Activated T-cell treated with anti-CD3 and anti-CD28 coated beads for 4 hours (primary cell): ENCODE data around the gene C19orf67.
"Not testable (repeated sequence)": the region's sequence is repeated elsewhere in the genome, so short reads cannot be mapped to it uniquely, and the experiment has no call there.

Experiments used
- DNase-seq: peaks from one replicate; pipeline ENCODE4 v3.0.0-alpha.2; 2020

Gene C19orf67

DNA sequence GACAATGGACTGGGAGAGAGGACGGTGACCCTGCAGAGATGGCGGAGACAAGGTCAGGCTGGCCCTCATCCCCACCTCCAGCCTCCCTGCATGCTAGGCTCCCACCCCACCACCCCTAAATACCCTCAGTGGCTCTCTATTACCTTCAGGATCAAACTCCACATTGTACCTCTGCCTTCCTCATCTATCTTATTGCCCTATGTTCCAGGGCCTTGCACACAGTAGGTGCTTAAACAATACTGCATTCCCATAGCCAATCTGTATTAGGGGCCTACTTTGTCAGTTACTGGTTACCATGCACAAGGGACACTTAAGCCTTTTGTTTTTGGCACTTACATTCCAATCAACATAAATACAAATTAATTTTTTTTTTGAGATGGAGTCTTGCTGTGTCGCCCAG lies 30.2 kb downstream of the C19orf67 start:
- DNase-seq: no peak

DNA sequence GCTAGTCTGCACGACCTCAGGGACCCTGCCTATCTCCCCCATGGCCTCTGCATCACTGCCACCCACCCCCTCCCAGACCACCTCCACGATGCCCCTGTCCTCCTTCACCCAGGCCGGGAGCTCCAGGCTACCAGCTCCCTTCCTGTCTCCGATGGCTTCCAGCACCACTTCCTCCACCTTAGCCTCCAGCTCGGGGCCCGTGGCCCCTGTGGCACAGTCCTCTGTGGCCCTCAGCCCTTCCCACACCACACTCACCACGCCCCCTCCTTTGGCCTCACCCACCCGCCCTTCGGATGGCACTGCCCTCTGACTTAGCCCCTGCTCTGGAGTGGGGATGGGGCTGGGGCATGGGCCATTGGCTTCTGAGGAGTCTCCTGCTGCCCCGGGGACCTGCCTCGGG lies 30.9 kb downstream of the C19orf67 start:
- no peak for DNase-seq

DNA sequence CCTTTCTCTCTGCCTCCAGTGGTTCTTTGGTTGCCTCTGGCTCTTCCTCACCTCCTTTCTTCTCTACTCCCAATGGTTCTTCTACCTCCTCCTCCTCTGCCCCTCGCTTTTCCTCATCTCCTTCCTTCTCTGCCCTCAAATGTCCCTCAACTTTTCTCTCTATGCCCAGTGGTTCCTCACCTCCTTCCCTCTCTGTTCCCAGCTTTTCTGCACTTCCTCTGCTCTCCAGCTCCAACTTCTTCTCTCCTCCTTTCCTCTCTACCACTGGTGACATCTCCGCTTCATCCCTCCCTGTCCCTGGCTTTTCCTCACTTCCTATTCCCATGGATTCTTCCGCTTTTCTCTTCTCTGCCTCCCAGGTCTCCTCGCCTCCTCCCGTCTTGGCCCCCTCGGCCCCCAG lies 31.5 kb downstream of the C19orf67 start:
- no peak for DNase-seq

DNA sequence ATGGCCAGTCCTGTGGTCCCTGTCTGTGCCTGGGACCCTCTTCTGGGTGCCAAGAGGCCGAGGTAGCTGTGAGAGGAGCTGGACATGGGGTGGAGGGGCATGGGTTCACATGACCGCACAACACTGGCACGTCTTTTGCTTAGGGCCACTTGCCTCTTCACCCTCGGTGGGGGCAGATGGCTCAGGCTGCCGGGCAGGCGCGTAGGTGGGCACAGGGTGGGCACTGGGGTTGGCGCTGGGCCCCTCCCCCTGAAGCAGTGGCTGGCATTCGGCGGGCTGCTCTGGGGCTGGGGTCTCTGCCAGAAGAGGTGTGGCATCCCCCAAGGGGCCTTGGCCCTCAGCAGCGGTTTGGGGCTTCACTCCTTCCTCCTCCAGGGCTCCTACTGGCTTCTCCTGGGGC lies 32.1 kb downstream of the C19orf67 start:
- no peak for DNase-seq

DNA sequence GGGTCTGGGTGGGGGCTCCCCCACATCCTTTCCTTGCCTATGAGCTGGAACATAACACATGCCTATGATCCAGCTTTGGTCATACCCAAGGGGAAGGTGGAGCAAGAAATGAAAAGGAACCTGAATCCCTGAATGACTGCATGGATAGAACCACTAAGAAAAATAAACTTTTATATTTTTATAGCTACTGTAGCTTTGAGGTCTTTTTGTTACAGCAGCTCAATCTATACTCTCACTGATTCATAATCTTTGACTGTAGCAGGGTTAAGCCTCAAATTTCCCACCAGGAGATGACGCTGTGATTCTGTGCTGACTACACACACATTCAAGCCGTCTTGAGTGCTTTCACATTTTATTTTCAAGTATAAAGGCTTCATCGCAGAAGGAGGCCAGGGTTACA lies 32.6 kb downstream of the C19orf67 start:
- no peak for DNase-seq

DNA sequence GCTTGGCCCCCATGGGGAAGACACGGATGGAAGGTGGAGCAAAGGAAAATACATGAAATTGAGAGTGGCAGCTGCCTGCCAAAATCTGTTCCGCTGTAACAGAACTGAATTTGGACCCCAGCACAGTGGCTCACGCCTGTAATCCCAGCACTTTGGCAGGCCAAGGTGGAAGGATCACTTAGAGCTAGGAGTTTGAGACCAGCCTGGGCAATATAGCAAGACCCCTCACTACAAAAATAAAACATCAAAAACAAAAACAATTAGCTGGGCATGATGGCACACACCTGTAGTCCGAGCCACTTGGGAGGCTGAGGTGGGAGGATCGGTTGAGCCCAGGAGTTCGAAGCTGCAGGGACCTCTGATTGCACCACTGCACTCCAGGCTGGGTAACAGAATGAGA lies 33.1 kb downstream of the C19orf67 start:
- DNase-seq: no peak

DNA sequence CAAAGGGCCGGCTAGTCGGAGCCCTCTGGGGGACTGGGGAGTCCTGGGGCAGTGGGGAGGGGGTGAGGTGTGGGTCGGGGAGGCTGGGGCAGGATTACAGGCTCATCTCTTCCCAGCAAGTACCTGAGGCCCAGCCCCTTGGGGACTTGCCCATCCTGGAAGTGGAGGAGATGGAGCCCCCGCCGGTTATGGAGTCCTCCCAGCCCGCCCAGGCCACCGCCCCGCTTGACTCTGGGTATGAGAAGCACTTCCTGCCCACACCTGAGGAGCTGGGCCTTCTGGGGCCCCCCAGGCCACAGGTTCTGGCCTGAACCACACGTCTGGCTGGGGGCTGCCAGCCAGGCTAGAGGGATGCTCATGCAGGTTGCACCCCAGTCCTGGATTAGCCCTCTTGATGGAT lies 33.6 kb downstream of the C19orf67 start:
- DNase-seq: no peak

DNA sequence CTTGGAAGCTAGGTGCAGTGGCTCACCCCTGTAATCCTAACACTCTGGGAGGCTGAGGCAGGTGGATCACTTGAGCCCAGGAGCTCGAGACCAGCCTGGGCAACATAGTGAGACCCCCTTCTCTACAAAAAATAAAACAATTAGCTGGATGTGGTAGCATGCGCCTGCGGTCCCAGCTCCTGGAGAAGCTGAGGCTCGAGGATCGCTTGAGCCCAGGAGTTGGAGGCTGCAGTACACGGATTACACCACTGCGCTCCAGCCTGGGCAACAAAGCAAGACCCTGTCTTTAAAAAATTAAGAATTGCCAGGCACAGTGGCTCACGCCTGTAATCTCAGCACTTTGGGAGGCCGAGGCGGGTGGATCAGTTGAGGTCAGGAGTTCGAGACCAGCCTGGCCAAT lies 34.6 kb downstream of the C19orf67 start:
- DNase-seq: not testable (repeated sequence)

DNA sequence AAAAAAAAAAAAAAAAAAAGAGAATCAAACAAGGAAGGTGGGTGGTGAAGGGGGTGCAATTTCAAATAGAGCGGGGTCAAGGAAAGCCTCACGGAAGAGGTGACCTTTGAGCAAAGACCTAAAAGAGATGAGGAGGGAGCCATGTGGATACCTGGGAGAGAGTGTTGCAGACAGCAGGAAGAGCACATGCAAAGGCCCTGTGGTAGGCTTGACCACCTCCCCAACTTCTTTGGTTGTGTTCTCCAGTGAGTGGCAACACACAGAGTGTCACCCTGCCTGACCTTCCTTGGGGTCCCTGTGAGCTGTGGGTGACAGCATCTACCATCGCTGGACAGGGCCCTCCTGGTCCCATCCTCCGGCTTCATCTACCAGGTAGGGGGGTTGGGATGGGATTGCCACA lies 35.1 kb downstream of the C19orf67 start:
- DNase-seq: no peak

DNA sequence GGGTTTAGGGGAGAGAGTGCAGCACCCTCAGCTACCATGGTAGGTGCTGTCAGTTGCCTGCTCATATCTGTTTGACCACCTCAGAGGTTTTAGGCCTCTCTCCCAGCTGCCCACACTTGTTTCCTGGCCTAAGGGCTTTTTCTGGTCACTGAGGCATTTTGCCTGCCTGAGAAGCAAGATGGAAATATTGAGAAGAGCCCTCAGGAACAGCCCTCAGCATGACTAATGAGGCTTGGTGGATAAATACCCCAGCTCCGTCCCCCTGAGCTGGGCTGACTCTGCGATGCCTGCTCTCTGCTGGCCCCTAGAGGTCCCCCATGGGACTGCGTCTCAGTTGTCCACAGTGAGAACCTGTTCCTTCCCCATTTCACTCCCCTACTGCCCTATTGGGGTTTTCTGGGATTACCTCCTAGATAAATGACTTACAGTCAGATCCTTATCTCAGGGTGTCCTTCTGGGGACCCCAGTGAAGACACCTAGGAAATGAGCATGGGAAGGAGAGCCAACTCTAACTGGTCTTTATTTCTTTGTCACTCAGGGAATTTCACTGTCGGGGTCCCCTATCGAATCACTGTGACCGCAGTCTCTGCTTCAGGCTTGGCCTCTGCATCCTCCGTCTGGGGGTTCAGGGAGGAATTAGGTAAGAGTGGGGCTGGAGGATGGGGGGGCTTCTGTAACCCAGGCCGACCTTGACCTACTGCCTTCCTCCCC lies 37.0 kb downstream of the C19orf67 start:
- peak; percentile 77 for DNase-seq

DNA sequence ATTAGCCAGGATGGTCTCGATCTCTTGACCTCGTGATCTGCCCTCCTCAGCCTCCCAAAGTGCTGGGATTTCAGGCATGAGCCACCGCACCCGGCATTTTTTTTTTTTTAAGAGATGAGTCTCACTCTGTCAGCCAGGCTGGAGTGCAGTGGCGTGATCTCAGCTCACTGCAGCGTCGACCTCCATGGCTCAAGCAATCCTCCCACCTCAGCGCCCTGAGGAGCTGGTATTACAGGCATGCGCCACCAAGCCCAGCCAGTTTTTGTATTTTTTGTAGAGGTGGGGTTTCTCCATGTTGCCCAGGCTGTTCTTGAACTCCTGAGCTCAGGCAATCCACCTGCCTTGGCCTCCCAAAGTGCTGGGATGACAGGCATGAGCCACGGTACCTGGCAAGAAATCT lies 37.7 kb downstream of the C19orf67 start:
- DNase-seq: not testable (repeated sequence)

DNA sequence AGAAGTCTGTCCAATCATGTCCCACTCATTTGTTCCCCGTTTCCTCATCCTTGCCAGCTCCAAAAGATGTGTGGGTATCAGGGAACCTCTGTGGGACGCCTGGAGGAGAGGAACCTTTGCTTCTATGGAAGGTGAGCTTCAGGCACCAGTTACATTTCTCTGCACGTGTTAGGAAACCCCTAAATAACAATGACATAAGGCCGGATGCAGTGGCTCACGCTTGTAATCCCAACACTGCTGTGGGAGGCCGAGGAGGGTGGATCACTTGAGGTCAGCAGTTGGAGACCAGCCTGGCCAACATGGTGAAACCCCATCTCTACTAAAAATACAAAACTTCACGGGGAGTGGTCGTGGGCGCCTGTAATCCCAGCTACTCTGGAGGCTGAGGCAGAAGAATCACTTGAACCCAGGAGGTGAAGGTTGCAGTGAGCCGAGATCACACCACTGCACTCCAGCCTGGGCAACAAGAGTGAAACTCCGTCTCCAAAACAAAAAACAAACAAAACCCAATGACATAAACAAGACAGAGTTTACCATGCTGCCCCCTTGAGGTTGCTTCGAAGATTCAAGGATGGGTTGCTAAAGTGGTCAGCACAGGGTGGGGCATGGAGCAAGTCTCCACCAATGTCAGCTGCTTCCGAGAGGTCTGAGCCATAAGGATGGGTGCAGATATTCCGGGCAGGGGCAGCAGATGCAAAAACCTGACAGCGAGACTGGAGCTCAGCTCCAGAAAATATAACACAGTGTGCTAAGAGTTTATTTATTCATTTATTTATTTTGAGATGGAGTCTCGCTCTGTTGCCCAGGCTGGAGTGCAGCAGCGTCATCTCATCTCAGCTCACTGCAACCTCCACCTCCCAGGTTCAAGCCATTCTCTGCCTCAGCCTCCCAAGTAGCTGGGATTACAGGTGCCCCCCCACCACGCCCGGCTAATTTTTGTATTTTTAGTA lies 42.6 kb downstream of the C19orf67 start:
- not testable (repeated sequence) for DNase-seq

DNA sequence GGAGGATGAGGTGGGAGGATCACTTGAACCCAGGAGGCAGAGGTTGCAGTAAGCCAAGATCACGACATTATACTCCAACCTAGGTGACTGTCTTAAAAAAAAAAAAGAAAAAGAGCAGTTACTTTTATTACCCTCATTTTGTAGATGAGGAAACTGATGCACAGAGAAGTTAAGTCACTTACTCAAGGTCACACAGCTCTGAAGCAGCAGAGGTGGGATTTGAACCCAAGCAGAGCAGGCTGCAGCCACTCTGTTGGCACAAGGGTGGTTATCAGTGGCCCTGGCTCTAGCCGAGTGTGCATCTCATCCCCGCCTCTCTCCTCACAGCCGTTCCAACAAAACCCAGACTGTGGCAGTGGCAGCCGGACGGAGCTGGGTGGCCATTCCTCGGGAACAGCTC lies 46.4 kb downstream of the C19orf67 start:
- no peak for DNase-seq

DNA sequence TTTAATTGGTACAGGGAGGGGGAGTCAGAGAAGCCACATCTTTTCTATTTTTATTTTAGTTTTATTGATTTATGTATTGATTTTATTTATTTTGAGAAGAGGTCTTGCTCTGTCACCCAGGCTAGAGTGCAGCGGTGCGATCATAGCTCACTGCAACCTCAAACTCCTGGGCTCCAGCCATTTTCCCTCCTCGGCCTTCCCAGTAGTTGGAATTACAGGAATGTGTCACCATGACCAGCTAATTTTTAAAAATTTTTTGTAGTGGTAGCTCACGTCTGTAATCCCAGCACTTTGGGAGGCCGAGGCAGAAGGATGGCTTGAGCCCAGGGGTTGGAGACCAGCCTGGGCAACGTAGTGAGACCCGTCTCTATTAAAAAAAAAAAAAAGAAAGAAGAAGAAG lies 49.9 kb downstream of the C19orf67 start:
- DNase-seq: no peak

DNA sequence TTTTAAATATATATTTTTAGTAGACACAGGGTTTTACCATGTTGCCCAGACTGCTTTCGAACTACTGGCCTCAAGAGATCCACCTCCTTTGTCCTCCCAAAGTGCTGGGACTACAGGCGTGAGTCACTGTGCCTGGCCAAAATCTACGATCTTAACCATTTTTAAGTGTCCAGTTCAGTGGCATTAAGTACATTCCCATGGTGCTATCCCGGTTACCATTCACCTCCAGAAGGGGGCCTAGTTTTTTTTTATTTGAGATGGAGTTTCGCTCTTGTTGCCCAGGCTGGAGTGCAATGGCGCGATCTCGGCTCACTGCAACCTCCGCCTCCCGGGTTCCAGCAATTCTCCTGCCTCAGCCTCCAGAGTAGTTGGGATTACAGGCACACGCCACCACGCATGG lies 50.4 kb downstream of the C19orf67 start:
- not testable (repeated sequence) for DNase-seq

DNA sequence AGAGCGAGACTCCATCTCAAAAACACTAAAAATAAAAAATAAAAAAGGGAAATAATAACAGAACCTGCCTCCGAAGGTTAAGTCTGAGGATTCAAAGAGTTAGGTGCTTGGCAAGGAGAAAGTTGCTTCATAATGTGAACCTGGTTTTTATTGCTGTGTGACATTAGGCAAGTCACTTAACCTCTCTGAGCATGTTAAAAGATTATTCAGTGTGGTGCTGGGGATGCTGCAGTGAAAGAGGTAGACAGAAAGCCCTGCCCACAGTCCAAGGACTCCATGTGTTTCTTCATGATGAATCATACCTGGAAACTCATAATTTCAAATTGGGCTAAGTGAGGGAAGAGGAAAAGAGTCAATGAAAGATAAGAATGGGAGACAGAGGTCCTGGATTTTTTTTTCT lies 51.6 kb downstream of the C19orf67 start:
- no peak for DNase-seq

DNA sequence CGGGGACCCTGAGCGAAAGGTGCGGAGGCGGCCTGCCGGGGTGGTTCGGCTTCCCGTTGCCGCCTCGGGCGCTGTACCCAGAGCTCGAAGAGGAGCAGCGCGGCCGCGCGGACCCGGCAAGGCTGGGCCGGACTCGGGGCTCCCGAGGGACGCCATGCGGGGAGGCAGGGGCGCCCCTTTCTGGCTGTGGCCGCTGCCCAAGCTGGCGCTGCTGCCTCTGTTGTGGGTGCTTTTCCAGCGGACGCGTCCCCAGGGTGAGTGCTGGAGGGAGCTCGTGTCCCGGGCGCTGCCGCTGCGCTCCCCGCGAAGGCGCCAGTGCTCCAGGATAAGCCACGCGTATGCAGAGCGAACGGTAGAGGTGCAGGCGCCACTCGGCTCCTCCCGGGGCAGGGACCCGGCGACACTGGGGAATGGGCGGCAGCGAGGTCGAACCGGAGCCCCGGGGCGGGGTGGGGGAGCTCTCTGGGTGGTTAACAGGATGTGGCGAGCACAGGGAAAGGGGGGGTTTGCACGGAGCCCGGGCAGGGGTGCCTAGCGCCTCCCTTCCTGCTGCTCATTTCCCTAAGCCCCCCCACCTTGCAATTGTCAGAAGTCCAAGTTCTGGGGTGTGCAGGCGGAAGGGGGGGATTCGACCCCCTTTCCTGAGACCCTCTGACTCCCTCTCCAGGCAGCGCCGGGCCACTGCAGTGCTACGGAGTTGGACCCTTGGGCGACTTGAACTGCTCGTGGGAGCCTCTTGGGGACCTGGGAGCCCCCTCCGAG lies 53.7 kb downstream of the C19orf67 start, which contains the start of gene IL27RA:
TSS of gene IL27RA (plus strand) at position 44 of the 762 bp plus-strand sequence. CDS start at position 155, 111 bp downstream.
- DNase-seq: peak; percentile 85
